K562 (cell line): Measurements from ENCODE around the gene KISS1R. TPM values are rescaled to one million over a fixed set of nuclear protein-coding genes. Genes with fewer than 3 reads are reported as not detected.
A peak's percentile ranks its signal among the peaks of the same experiment; 100 is the strongest.

Experiments
- ATAC-seq: fragments of 200-7000 bp; cut with Tn5 transposase; 3 replicates; pipeline ENCODE4 v1.9.1; 2020; ENCODE audit warnings: moderate library complexity
- BruUV-seq: library from RNA; stranded (reverse); fragments of 400-500 nt; replicated peaks from 2 replicates; lab custom pipeline; 2021; lab: Mats Ljungman, UMichigan
- CTCF ChIA-PET: fragments of 300-600 bp; formaldehyde crosslinking; extraction: SDS; loops from one replicate; lab custom pipeline; 2021; ENCODE audit warnings: low intra/inter-chr PET ratio; lab: Yijun Ruan, JAX
- POLR2A ChIA-PET: fragments of 300-600, 350-650 bp; sonication (Branson Sonifier 250); formaldehyde crosslinking; extraction: SDS; loops from one replicate; lab custom pipeline; 2021; ENCODE audit warnings: antibody characterized with exemption, inconsistent platforms; lab: Yijun Ruan, JAX
- DNase-seq, 4 experiments: peaks; one replicate each; pipeline versions ENCODE4 v3.0.0 to v3.0.0-alpha.2; 2011 to 2018; ENCODE audit warnings: low spot score in 3 of 4, mixed read lengths in 3 of 4; ENCODE audit errors: extremely low read depth in 1 of 4
- FAIRE-seq: peaks from 2 replicates; lab custom pipeline; 2011; peaks lifted over from hg19 to GRCh38; lab: Jason Lieb, UNC
- H2AFZ ChIP-seq: 2 replicates; pipeline ENCODE4 v1.6.0; 2011; ENCODE audit warnings: low read depth, low read length, control low read depth, inconsistent platforms
- H3K27ac ChIP-seq: fragments of 200-600 bp; 3 replicates; pipeline ENCODE4 v1.8.0; 2011; ENCODE audit warnings: low read depth, mild to moderate bottlenecking, control low read depth, inconsistent platforms, low read length, moderate library complexity, mixed read lengths; ENCODE audit errors: extremely low read depth
- H3K27me3 ChIP-seq, 2 experiments: fragments of 300-600 bp in 1 of 2; 2 replicates in 1 of 2; 3 replicates in 1 of 2; pipeline versions ENCODE4 v1.6.0 to v1.8.0; 2011; ENCODE audit warnings: inconsistent platforms in 2 of 2, low read length in 2 of 2, mild to moderate bottlenecking in 1 of 2, mixed read lengths in 1 of 2, moderate library complexity in 1 of 2; ENCODE audit not compliant: control insufficient read depth in 2 of 2, insufficient read depth in 2 of 2
- H3K36me3 ChIP-seq: fragments of 300-600 bp; 3 replicates; pipeline ENCODE4 v1.8.0; 2011; ENCODE audit warnings: mild to moderate bottlenecking, low read length, inconsistent platforms; ENCODE audit not compliant: control insufficient read depth, insufficient read depth
- H3K4me1 ChIP-seq, 2 experiments: fragments of 200-600 bp in 1 of 2; replicated peaks in 1 of 2; 2 replicates in 1 of 2; 3 replicates in 1 of 2; pipeline versions ENCODE4 v1.5.1 to v1.8.0; 2011; ENCODE audit warnings: inconsistent platforms in 2 of 2, low read length in 2 of 2, mild to moderate bottlenecking in 1 of 2, mixed read lengths in 1 of 2, moderate library complexity in 1 of 2; ENCODE audit not compliant: control insufficient read depth in 2 of 2, insufficient read depth in 2 of 2
- H3K4me2 ChIP-seq: 2 replicates; pipeline ENCODE4 v1.6.1; 2011; ENCODE audit warnings: low read length, control low read depth, inconsistent platforms, mixed read lengths; ENCODE audit not compliant: insufficient read depth
- H3K4me3 ChIP-seq: fragments of 200-600 bp; sonication (generic), shearing (Covaris generic); 2 replicates; pipeline ENCODE4 v1.5.1; 2016; ENCODE audit warnings: control low read depth, inconsistent platforms
- H3K79me2 ChIP-seq: fragments of 200-600 bp; 3 replicates; pipeline ENCODE4 v1.8.0; 2011; ENCODE audit warnings: low read length, inconsistent platforms; ENCODE audit not compliant: control insufficient read depth, insufficient read depth
- H3K9ac ChIP-seq, 2 experiments: 2 replicates each; pipeline versions ENCODE4 v1.6.0 to v1.6.1; 2011; ENCODE audit warnings: low read depth in 2 of 2, low read length in 2 of 2, control low read depth in 1 of 2, inconsistent platforms in 1 of 2, mild to moderate bottlenecking in 1 of 2, mixed read lengths in 1 of 2; ENCODE audit not compliant: insufficient read depth in 1 of 2
- H3K9me1 ChIP-seq: one replicate; pipeline ENCODE4 v1.6.0; 2011; ENCODE audit warnings: inconsistent platforms, mild to moderate bottlenecking, low read length, moderate library complexity; ENCODE audit not compliant: control insufficient read depth, insufficient read depth
- H3K9me3 ChIP-seq: replicated peaks from 2 replicates; pipeline ENCODE4 v1.5.1; 2011; ENCODE audit warnings: low read depth, low read length, inconsistent platforms; ENCODE audit not compliant: control insufficient read depth, insufficient read depth
- H4K20me1 ChIP-seq: replicated peaks from 2 replicates; pipeline ENCODE4 v1.6.1; 2011; ENCODE audit warnings: low read length, inconsistent platforms, mixed read lengths; ENCODE audit not compliant: control insufficient read depth, insufficient read depth
- ADNP ChIP-seq: fragments of 200-800 bp; sonication (Bioruptor generic); IDR thresholded peaks from 2 replicates; pipeline ENCODE4 v1.6.1; 2016; ENCODE audit warnings: missing genetic modification characterization, missing compliant biosample characterization
- CAMTA2 ChIP-seq: fragments of 250-450 bp; sonication (Bioruptor Pico); conservative IDR thresholded peaks from 2 replicates; pipeline ENCODE4 v1.5.1; 2022
- CBX1 ChIP-seq: sonication (generic); IDR thresholded peaks from 2 replicates; pipeline ENCODE4 v1.6.1; 2016; ENCODE audit warnings: antibody characterized with exemption, low read depth, mild to moderate bottlenecking
- CHD4 ChIP-seq: fragments of 200-600 bp; sonication (generic); IDR thresholded peaks from 3 replicates; pipeline ENCODE4 v1.6.1; 2012; ENCODE audit warnings: low read depth, mild to moderate bottlenecking, mixed read lengths, low read length, inconsistent platforms; ENCODE audit not compliant: insufficient read depth, insufficient replicate concordance, poor library complexity, severe bottlenecking
- CREB1 ChIP-seq, 2 experiments: sonication (generic) in 1 of 2; formaldehyde crosslinking in 1 of 2; IDR thresholded peaks; 2 replicates each; pipeline versions ENCODE4 v1.6.1 to v1.8.0; 2012 to 2022; ENCODE audit warnings: inconsistent platforms in 1 of 2, mild to moderate bottlenecking in 1 of 2, missing genetic modification reagents in 1 of 2, moderate library complexity in 1 of 2
- DDX20 ChIP-seq: fragments of 450-650 bp; IDR thresholded peaks from 2 replicates; pipeline ENCODE4 v1.6.1; 2016; ENCODE audit warnings: missing genetic modification characterization, low read depth, mild to moderate bottlenecking, missing compliant biosample characterization, moderate library complexity
- DMBX1 ChIP-seq: fragments of 250-450 bp; sonication (Bioruptor Pico); IDR thresholded peaks from 2 replicates; pipeline ENCODE4 v1.8.0; 2022; ENCODE audit warnings: inconsistent platforms, mild to moderate bottlenecking, moderate library complexity, borderline replicate concordance
- RBM14 ChIP-seq: fragments of 200-400 bp; formaldehyde crosslinking; IDR thresholded peaks from 2 replicates; pipeline ENCODE4 v1.6.1; 2018; ENCODE audit warnings: low read depth, mild to moderate bottlenecking, low read length, moderate library complexity, borderline replicate concordance; ENCODE audit not compliant: insufficient read depth
- ZNF274 ChIP-seq: IDR thresholded peaks from 2 replicates; pipeline ENCODE4 v1.6.1; 2011; ENCODE audit warnings: low read depth, mild to moderate bottlenecking, low read length, moderate library complexity, borderline replicate concordance
- ZNF311 ChIP-seq: fragments of 250-450 bp; sonication (Bioruptor Pico); IDR thresholded peaks from 2 replicates; pipeline ENCODE4 v1.4.0; 2020; ENCODE audit warnings: mild to moderate bottlenecking, moderate library complexity
- ZNF584 ChIP-seq: fragments of 200-800 bp; sonication (Bioruptor generic); IDR thresholded peaks from 2 replicates; pipeline ENCODE4 v1.6.1; 2016; ENCODE audit warnings: low read depth, mild to moderate bottlenecking, missing genetic modification characterization, missing compliant biosample characterization
- ZNF77 ChIP-seq: fragments of 250-450 bp; sonication (Bioruptor Pico); IDR thresholded peaks from 2 replicates; pipeline ENCODE4 v1.5.0; 2020
- WGBS: fragments of 100-300 bp; shearing (Covaris generic); methylation state at CpG from one replicate; pipeline ENCODE4 v1.1.6; 2016; ENCODE audit warnings: low coverage, mixed read lengths; ENCODE audit not compliant: insufficient coverage; ENCODE audit errors: missing lambda C conversion rate; 5-methylcytosine and 5-hydroxymethylcytosine counted together
- in situ Hi-C: fragments of 300-500 bp; cut with MboI; formaldehyde crosslinking; loops from 4 replicates; pipeline ENCODE4 v1.15.0; 2018; ENCODE audit warnings: inconsistent platforms, mixed read lengths
- intact Hi-C: fragments of 100-400 bp; cut with micrococcal nuclease; formaldehyde crosslinking; loops from 2 replicates; pipeline ENCODE4 v1.14.2; 2022
- polyA plus RNA-seq, 8 experiments: library from polyadenylated mRNA; depleted of rRNA in 4 of 8; stranded (reverse) in 5 of 8; unstranded in 3 of 8; fragments of >200 nt; fragmentation: Nextera tagmentation in 2 of 8; fragmentation: Illumina TruSeq in 1 of 8; extraction: Ambion mirVana in 2 of 8; extraction: Trizol in 1 of 8; gene quantifications; 2 replicates each; pipeline versions ENCODE4 v1.2.1 to v1.2.3, GENCODE V29; 2011 to 2014; ENCODE audit warnings: inconsistent platforms in 1 of 8, missing spikeins in 1 of 8
- total RNA-seq, 7 experiments: library from RNA; depleted of rRNA in 6 of 7; stranded (reverse); fragments of >200 nt in 6 of 7; fragmentation: Illumina TruSeq in 2 of 7; extraction: Trizol in 2 of 7; gene quantifications; 2 replicates each; pipeline versions ENCODE4 v1.2.1 to v1.2.3, GENCODE V29; 2011 to 2021; ENCODE audit warnings: low replicate concordance in 1 of 7
- TF ChIP-seq, protein P1 (sequence below): fragments of 200-800 bp; sonication (Bioruptor generic); IDR thresholded peaks from 2 replicates; pipeline ENCODE4 v1.6.1; 2017; ENCODE audit warnings: missing genetic modification characterization, missing compliant biosample characterization
- TF ChIP-seq, protein P2 (sequence below), 3 experiments: fragments of 200-800 bp in 1 of 3; sonication (Bioruptor generic) in 1 of 3; sonication (generic) in 1 of 3; formaldehyde crosslinking in 1 of 3; IDR thresholded peaks; 2 replicates each; pipeline versions ENCODE4 v1.6.1 to v1.8.0; 2016 to 2022; ENCODE audit warnings: mild to moderate bottlenecking in 2 of 3, missing compliant biosample characterization in 2 of 3, missing genetic modification characterization in 2 of 3, missing genetic modification reagents in 1 of 3
- TF ChIP-seq, protein P3 (sequence below), 2 experiments: IDR thresholded peaks; 2 replicates each; pipeline ENCODE4 v1.6.1; 2012; ENCODE audit warnings: improper control_type of control experiment in 2 of 2, low read depth in 2 of 2, low read length in 2 of 2, borderline replicate concordance in 1 of 2

KISS1R gene
- total and polyA plus RNA-seq, 9 of the 15 experiments (the other 6 are each of a cell fraction or from before 2014, with no cell fraction given) = 0.37 to 39.4 (median 2.0) TPM

DNA sequence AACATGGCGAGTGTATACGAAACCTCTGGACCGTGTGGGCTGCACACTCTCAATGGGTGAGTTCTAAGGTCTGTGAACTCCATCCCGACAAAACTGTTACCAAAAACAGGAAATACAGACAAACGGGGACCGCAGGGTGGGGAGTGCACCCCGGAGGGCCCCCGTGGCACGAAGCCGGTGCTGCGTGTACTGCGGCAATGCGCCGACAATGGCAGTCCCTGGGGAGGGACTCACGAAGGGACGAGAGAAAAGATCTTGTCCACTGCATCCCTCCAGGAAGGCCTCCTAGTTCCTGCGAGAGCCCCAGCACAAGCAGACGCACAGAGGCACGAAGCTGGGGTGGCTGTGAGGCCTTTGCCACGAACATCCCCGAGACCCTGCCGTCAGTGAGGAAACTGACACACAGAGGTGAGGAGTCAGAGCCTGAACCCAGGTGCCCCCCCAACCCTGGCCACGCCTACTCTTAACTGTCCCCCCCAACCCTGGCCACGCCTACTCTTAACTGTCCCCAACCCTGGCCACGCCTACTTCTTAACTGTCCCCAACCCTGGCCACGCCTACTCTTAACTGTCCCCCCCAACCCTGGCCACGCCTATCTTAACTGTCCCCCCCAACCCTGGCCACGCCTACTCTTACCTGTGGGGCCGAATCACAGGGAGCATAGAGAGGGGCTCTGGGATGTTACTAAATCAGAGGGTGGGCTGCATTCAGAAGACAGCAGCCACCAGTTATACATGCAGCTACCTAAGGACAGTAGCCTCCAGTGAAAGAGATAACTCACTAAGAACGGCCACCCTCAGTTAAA, 28.4 kb upstream of the KISS1R start:
- H3K9ac ChIP-seq = peak overlapping the region in 1 of 2 experiments; percentile 82; a peak in 2 of 4 replicates
- no peaks in the 10 kb centered on the region for H3K9me3 ChIP-seq
- H3K27me3 ChIP-seq = no peaks in the 10 kb centered on the region
- no peak overlapping the region for H3K4me2 ChIP-seq
- 54% methylated on average over 30 of the region's 30 CpGs for WGBS
- H4K20me1 ChIP-seq = peaks cover 6% of the 10 kb centered on the region
- H3K9me1 ChIP-seq = no peaks in the 10 kb centered on the region
- H3K4me3 ChIP-seq = no peak overlapping the region
- H3K4me1 ChIP-seq = peaks cover 5 to 78% of the 10 kb centered on the region in 2 experiments; a peak in 4 of 5 replicates
- H3K79me2 ChIP-seq = peaks cover 40% of the 10 kb centered on the region
- peak overlapping the region; percentile 58 for H3K27ac ChIP-seq
- peak; percentile 75 for ATAC-seq
- FAIRE-seq = peak; percentile 99
- DNase-seq = peak; percentile 65 to 87 (median 70)
- POLR2A ChIA-PET = interaction anchor here (0.6 kb wide), 1 partner anchor 179 kb away, joined by 4 read pairs; no protein-coding TSS in a partner anchor
- no TSS peak for BruUV-seq
- peaks cover 66% of the 10 kb centered on the region; the same call in 2 of the 3 replicates for H3K36me3 ChIP-seq
- CTCF ChIA-PET = no interaction called here
- in situ Hi-C loops = no loop called here
- intact Hi-C loops = no loop called here
- no peak overlapping the region for H2AFZ ChIP-seq
- TF ChIP-seq DDX20 (tag) (no peak), CAMTA2 (CRISPR knock-in tag) (no peak), ZNF584 (CRISPR knock-in tag) (no peak), ADNP (tag) (no peak), ZNF77 (CRISPR knock-in tag) (no peak), CHD4 (no peak), RBM14 (no peak), CBX1 (no peak), ZNF274 (no peak), ZNF311 (CRISPR knock-in tag) (no peak), DMBX1 (CRISPR knock-in tag) (no peak), CREB1 (IDR thresholded peaks at IDR 0.05) (no peak), CREB1 (CRISPR knock-in tag; IDR thresholded peaks at IDR 0.05) (no peak; the same call in 1 of the 2 replicates)
- TF ChIP-seq, protein P1, sequence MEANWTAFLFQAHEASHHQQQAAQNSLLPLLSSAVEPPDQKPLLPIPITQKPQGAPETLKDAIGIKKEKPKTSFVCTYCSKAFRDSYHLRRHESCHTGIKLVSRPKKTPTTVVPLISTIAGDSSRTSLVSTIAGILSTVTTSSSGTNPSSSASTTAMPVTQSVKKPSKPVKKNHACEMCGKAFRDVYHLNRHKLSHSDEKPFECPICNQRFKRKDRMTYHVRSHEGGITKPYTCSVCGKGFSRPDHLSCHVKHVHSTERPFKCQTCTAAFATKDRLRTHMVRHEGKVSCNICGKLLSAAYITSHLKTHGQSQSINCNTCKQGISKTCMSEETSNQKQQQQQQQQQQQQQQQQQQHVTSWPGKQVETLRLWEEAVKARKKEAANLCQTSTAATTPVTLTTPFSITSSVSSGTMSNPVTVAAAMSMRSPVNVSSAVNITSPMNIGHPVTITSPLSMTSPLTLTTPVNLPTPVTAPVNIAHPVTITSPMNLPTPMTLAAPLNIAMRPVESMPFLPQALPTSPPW (CRISPR knock-in tag) = peak; percentile 75
- TF ChIP-seq, protein P2, sequence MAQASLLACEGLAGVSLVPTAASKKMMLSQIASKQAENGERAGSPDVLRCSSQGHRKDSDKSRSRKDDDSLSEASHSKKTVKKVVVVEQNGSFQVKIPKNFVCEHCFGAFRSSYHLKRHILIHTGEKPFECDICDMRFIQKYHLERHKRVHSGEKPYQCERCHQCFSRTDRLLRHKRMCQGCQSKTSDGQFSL (CRISPR knock-in tag; IDR thresholded peaks at IDR 0.05) = peak; percentile 100
- TF ChIP-seq, protein P2 (tag; IDR thresholded peaks at IDR 0.05) = peak in 1 of 2 experiments; percentile 96; a peak in 2 of 4 replicates
- TF ChIP-seq, protein P3, sequence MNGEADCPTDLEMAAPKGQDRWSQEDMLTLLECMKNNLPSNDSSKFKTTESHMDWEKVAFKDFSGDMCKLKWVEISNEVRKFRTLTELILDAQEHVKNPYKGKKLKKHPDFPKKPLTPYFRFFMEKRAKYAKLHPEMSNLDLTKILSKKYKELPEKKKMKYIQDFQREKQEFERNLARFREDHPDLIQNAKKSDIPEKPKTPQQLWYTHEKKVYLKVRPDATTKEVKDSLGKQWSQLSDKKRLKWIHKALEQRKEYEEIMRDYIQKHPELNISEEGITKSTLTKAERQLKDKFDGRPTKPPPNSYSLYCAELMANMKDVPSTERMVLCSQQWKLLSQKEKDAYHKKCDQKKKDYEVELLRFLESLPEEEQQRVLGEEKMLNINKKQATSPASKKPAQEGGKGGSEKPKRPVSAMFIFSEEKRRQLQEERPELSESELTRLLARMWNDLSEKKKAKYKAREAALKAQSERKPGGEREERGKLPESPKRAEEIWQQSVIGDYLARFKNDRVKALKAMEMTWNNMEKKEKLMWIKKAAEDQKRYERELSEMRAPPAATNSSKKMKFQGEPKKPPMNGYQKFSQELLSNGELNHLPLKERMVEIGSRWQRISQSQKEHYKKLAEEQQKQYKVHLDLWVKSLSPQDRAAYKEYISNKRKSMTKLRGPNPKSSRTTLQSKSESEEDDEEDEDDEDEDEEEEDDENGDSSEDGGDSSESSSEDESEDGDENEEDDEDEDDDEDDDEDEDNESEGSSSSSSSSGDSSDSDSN (IDR thresholded peaks at IDR 0.05; ENCODE audit: borderline replicate concordance in 1 of 2, low read depth in 2 of 2, low read length in 2 of 2) = no peak
